IPS-18a (cell line): ENCODE data around the gene DGUOK.

Experiments
- H3K27ac ChIP-seq: one replicate; pipeline ENCODE4 v1.5.1; 2013; ENCODE audit warnings: low read length
- H3K27me3 ChIP-seq: one replicate; pipeline ENCODE4 v1.6.1; 2013; ENCODE audit warnings: mild to moderate bottlenecking, low read length; ENCODE audit not compliant: control insufficient read depth, insufficient read depth
- H3K36me3 ChIP-seq: one replicate; pipeline ENCODE4 v1.6.1; 2013; ENCODE audit warnings: low read depth, low read length; ENCODE audit not compliant: control insufficient read depth
- H3K4me1 ChIP-seq: one replicate; pipeline ENCODE4 v1.6.1; 2013; ENCODE audit warnings: low read depth, low read length; ENCODE audit not compliant: control insufficient read depth
- H3K4me3 ChIP-seq: one replicate; pipeline ENCODE4 v1.5.1; 2013; ENCODE audit warnings: low read length
- H3K9ac ChIP-seq: one replicate; pipeline ENCODE4 v1.6.1; 2013; ENCODE audit warnings: mild to moderate bottlenecking, low read length, moderate library complexity
- H3K9me3 ChIP-seq: one replicate; pipeline ENCODE4 v1.6.1; 2013; ENCODE audit warnings: low read depth, low read length; ENCODE audit not compliant: control insufficient read depth

The DGUOK gene

GRCh38 chr2:73892631-73893329 lies 33.9 kb upstream of the DGUOK start, which contains the start of gene ACTG2:
Gene ACTG2, plus strand, starts transcription at chr2:73893008. Its CDS starts 8,304 bp downstream, at chr2:73901312.
- Histone ChIP-seq H3K4me3 (no peak within 1 kb of the TSS), H3K9me3 (no peaks in the 10 kb centered on the region), H3K27ac (no peak within 1 kb of the TSS), H3K27me3 (no peaks in the 10 kb centered on the region), H3K9ac (no peak within 1 kb of the TSS), H3K4me1 (no peaks in the 10 kb centered on the region), H3K36me3 (no peaks in the 10 kb centered on the region)

- Histone ChIP-seq H3K4me3 (no peak overlapping the region), H3K9me3 (no peaks in the 10 kb centered on the region)
These were observed 32.8 kb upstream of the DGUOK start for GRCh38 chr2:73893764-73894474.

GRCh38 chr2:73894475-73894850 lies 32.2 kb upstream of the DGUOK start:
- no peak overlapping the region for H3K4me3 ChIP-seq
- no peak overlapping the region for H3K27ac ChIP-seq
- H3K9me3 ChIP-seq, result no peaks in the 10 kb centered on the region
- no peak overlapping the region for H3K9ac ChIP-seq
- H3K27me3 ChIP-seq, result no peaks in the 10 kb centered on the region
- no peaks in the 10 kb centered on the region for H3K36me3 ChIP-seq
- H3K4me1 ChIP-seq, result no peaks in the 10 kb centered on the region

More at GRCh38 chr2:73893764-73894474, 32.8 kb upstream of the DGUOK start:
- H3K27ac ChIP-seq, result no peak overlapping the region
- H3K27me3 ChIP-seq, result no peaks in the 10 kb centered on the region
- no peaks in the 10 kb centered on the region for H3K4me1 ChIP-seq
- H3K9ac ChIP-seq, result no peak overlapping the region
- H3K36me3 ChIP-seq, result no peaks in the 10 kb centered on the region

- H3K4me3 ChIP-seq, result no peak overlapping the region
- H3K27ac ChIP-seq, result no peak overlapping the region
These were observed 31.8 kb upstream of the DGUOK start for GRCh38 chr2:73894877-73895276.

GRCh38 chr2:73895473-73895872 lies 31.2 kb upstream of the DGUOK start:
- H3K27me3 ChIP-seq, result no peaks in the 10 kb centered on the region
- no peaks in the 10 kb centered on the region for H3K4me1 ChIP-seq
- no peak overlapping the region for H3K9ac ChIP-seq
- no peak overlapping the region for H3K27ac ChIP-seq
- no peaks in the 10 kb centered on the region for H3K9me3 ChIP-seq
- no peak overlapping the region for H3K4me3 ChIP-seq
- H3K36me3 ChIP-seq, result no peaks in the 10 kb centered on the region

More at GRCh38 chr2:73894877-73895276, 31.8 kb upstream of the DGUOK start:
- H3K9ac ChIP-seq, result no peak overlapping the region
- H3K36me3 ChIP-seq, result no peaks in the 10 kb centered on the region
- H3K27me3 ChIP-seq, result no peaks in the 10 kb centered on the region
- H3K4me1 ChIP-seq, result no peaks in the 10 kb centered on the region
- no peaks in the 10 kb centered on the region for H3K9me3 ChIP-seq

- H3K4me3 ChIP-seq, result no peak overlapping the region
- no peak overlapping the region for H3K27ac ChIP-seq
- no peak overlapping the region for H3K9ac ChIP-seq
- no peaks in the 10 kb centered on the region for H3K36me3 ChIP-seq
- H3K9me3 ChIP-seq, result no peaks in the 10 kb centered on the region
- no peaks in the 10 kb centered on the region for H3K27me3 ChIP-seq
- H3K4me1 ChIP-seq, result no peaks in the 10 kb centered on the region
These were observed 30.1 kb upstream of the DGUOK start for GRCh38 chr2:73896362-73897239.

- Histone ChIP-seq H3K4me1 (no peaks in the 10 kb centered on the region), H3K36me3 (no peaks in the 10 kb centered on the region), H3K9ac (no peak overlapping the region), H3K27me3 (peaks cover 2% of the 10 kb centered on the region), H3K9me3 (no peaks in the 10 kb centered on the region), H3K27ac (no peak overlapping the region), H3K4me3 (no peak overlapping the region)
These were observed 29.5 kb upstream of the DGUOK start for GRCh38 chr2:73897240-73897583.

GRCh38 chr2:73897934-73898333 lies 28.7 kb upstream of the DGUOK start:
- H3K36me3 ChIP-seq, result no peaks in the 10 kb centered on the region
- H3K9ac ChIP-seq, result no peak overlapping the region
- H3K27ac ChIP-seq, result no peak overlapping the region
- H3K4me1 ChIP-seq, result no peaks in the 10 kb centered on the region
- H3K4me3 ChIP-seq, result no peak overlapping the region
- no peaks in the 10 kb centered on the region for H3K9me3 ChIP-seq
- peaks cover 3% of the 10 kb centered on the region for H3K27me3 ChIP-seq

GRCh38 chr2:73899801-73900336 lies 26.8 kb upstream of the DGUOK start:
- H3K36me3 ChIP-seq, result no peaks in the 10 kb centered on the region
- no peak overlapping the region for H3K27ac ChIP-seq
- no peaks in the 10 kb centered on the region for H3K4me1 ChIP-seq
- no peak overlapping the region for H3K4me3 ChIP-seq
- peaks cover 3% of the 10 kb centered on the region for H3K27me3 ChIP-seq
- no peaks in the 10 kb centered on the region for H3K9me3 ChIP-seq
- no peak overlapping the region for H3K9ac ChIP-seq

- H3K27me3 ChIP-seq, result peaks cover 3% of the 10 kb centered on the region
- H3K9ac ChIP-seq, result no peak overlapping the region
- H3K9me3 ChIP-seq, result no peaks in the 10 kb centered on the region
- no peaks in the 10 kb centered on the region for H3K36me3 ChIP-seq
- no peak overlapping the region for H3K4me3 ChIP-seq
- H3K4me1 ChIP-seq, result no peaks in the 10 kb centered on the region
- H3K27ac ChIP-seq, result no peak overlapping the region
These were observed 25.5 kb upstream of the DGUOK start for GRCh38 chr2:73901143-73901542.

- no peaks in the 10 kb centered on the region for H3K4me1 ChIP-seq
- H3K4me3 ChIP-seq, result no peak overlapping the region
- no peaks in the 10 kb centered on the region for H3K36me3 ChIP-seq
- H3K27ac ChIP-seq, result no peak overlapping the region
- no peak overlapping the region for H3K9ac ChIP-seq
- peaks cover 3% of the 10 kb centered on the region for H3K27me3 ChIP-seq
- H3K9me3 ChIP-seq, result no peaks in the 10 kb centered on the region
These were observed 24.4 kb upstream of the DGUOK start for GRCh38 chr2:73902284-73902683.
